HG03575 (cell line): ENCODE results near the gene KMT5C.

Experiments used
- ATAC-seq: cut with Tn5 transposase; IDR thresholded peaks from one replicate; pipeline ENCODE4 v1.9.1; 2021; ENCODE audit not compliant: unreplicated experiment, insufficient number of reproducible peaks, low FRiP score; ENCODE audit errors: extremely low read depth

KMT5C gene

GRCh38 chr19:55339105-55339888, at the start of gene KMT5C:
Gene KMT5C (plus strand): TSS chr19:55339876. CDS start chr19:55341937, 2,061 bp downstream.
- peak; percentile 78 for ATAC-seq

DNA sequence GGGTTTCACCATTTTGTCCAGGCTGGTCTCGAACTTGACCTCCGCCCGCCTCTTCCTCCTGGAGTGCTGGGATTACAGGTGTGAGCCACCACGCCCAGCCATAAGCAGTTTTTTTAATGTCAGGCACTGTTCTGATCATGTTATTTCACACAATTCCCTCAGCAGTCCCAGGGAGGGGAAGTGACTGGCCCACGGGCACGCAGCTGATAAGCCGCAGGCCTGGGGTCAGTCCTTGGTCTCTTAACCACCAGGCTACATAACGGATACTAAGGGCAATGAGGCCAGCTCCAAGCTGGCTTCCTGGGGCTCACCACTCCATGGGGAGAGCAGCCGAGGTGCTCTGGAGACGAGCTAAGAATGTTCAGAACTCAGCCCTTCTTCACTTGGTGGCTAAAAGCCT, 42.4 kb upstream of the KMT5C start:
- no peak for ATAC-seq

GRCh38 chr19:55299991-55300390, 39.7 kb upstream of the KMT5C start:
- no peak for ATAC-seq

DNA sequence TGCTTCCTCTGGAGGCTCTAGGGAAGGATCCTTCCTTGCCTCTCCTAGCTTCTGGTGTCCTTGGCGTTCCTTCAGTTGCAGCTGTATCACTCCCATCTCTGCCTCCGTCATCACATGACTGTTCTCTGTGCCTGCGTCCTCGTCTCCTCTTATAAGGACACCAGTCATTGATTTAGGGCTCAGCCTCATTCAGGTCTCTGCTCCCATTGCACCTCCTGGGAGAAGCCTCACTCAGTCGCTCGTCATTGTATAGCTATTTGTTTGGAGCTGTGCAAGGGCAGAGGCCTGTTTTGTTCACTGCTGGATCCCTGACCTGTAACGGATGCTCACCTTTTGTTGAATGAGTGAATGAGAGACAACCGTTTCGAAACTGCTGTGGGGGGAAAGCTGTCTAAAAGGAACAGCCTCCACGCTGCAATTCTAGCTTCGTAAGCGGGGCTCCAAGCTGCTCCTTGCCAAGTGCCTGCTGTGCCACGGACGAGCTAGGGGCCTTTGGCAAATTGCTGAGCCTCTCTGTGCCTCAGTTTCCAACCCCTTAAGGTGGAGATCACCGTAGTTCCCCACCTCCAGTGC, 38.7 kb upstream of the KMT5C start:
- no peak for ATAC-seq

DNA sequence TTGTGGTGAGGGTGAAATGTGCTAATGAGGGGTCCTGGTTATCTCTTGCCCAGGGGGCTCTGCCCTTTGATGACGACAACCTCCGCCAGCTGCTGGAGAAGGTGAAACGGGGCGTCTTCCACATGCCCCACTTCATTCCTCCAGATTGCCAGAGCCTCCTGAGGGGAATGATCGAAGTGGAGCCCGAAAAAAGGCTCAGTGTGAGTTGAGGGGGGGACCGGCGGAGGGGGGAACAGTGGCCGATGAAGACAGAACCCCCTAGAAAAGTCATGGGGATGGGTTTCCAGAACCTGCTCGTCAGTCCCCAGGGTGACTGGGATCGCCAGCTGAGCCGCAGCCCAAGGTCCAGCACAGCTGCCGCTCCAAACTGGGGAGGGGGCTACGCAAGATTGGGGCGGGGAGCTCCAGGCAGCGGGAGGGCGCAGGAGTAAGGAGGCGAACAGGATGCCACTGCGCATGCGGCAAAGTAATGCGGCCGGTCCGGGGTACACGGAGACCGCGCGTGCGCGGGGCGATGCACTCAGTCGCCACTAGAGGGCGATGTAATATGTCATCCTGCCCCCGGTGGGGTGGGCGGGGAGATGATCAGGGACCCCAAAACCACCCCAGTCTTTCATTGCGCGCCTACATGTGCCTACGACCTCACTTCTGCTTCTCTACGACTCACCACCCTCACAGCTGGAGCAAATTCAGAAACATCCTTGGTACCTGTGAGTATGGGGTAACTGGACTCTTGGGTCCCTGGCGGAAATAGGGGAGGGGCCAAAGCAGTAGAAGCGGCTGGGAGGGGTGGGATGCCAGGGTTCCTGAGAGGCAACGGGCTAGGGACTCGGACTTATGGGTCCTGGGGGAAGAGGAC, 38.0 kb upstream of the KMT5C start:
- ATAC-seq, result no peak

GRCh38 chr19:55302318-55302703, 37.4 kb upstream of the KMT5C start:
- no peak for ATAC-seq

- no peak for ATAC-seq
Measured at GRCh38 chr19:55303477-55303876, 36.2 kb upstream of the KMT5C start.

DNA sequence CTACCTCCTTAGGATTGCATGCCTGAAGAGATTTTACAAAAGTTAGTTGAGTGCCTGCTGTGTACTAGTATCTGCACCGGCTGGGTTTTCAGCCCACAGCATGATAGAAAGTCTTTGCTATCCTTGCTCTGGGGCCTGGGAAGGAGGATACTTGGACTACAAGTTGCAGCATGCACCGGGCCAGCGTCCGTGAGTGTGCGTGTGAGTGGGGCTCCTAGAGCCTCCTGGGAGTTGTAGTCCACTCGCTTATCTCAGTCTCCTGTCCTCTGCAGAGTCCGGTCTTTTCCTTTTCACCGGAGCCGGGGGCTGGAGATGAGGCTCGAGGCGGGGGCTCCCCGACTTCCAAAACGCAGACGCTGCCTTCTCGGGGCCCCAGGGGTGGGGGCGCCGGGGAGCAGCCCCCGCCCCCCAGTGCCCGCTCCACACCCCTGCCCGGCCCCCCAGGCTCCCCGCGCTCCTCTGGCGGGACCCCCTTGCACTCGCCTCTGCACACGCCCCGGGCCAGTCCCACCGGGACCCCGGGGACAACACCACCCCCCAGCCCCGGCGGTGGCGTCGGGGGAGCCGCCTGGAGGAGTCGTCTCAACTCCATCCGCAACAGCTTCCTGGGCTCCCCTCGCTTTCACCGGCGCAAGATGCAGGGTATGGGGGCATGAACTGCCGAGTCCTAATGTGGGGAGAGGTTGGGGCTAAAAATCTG, 35.2 kb upstream of the KMT5C start:
- ATAC-seq, result no peak

GRCh38 chr19:55304980-55305379, 34.7 kb upstream of the KMT5C start:
- ATAC-seq, result no peak

DNA sequence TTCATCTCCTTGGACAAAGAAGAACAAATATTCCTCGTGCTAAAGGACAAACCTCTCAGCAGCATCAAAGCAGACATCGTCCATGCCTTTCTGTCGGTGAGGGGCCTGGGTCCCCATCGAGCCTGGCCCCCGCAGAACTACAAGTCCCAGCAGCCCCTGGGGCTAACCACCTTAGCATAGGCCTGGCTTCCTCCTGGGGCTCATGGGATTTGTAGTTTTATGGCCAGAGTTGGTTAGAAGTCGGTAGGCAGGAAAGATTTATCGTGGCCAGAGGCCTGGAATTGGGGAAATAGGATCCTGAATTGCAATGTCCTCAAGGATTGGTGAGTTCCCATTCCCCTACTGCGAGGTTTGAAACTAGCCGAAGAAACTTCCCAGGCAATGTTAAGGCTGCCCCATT, 34.2 kb upstream of the KMT5C start:
- ATAC-seq, result no peak

- ATAC-seq, result no peak
Measured at GRCh38 chr19:55305983-55306562, 33.6 kb upstream of the KMT5C start.

DNA sequence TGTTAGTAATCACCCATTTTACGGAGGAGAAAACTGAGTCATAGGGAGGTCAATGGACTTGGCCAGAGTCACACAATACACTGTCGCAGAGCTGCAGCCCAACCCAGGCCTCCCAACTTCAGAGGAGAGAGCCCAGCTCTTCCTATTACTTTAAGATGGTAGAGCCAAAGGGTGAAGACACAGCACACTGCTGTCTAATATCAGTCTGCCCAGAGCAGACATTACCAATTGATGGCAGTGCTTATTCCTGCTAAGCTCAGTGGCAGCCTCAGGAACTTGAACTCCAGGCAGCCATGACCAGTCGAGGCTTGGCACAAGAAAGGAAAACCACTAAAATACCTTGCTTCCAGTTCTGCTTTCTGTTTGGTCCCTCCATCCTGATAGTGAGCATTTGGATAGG, 33.0 kb upstream of the KMT5C start:
- ATAC-seq, result no peak

DNA sequence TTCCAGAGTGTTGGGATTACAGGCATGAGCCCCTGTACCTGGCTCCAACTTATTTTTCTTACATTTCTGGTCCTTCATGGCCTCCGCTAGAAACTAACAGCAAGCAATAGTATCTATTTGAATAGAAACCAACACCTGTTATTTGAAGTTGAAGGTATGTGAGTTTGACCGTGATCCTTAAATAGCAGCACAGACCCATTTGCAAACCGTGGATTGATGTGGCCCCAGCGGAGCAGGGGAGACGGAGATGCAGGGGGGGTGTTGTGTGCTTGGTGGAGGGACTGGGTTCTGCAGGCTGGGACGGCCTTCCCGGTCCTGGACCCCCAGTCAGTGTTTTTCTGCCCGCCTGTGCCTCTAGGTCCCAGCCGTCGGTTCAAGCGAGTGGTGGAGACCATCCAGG, 31.4 kb upstream of the KMT5C start:
- no peak for ATAC-seq

GRCh38 chr19:55309448-55309847, 30.2 kb upstream of the KMT5C start:
- ATAC-seq, result no peak

DNA sequence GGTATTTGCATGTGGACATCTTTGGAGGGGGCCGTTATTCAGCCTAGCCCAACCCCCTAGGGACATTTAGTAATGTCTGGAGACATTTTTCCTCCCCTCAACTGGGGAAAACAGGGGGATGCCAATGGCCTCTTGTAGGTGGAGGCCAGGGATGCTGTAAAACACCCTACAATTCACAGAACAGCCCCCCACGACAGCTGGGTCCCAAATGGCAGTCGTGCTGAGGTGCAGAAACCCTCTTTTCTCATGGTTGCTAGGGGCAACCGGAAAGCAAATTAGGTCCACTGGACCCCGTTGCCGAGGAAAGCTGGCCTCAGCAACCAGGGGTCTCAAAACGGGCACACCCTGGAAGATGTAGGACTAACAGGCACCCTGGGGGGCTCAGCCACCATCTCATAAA, 29.2 kb upstream of the KMT5C start:
- ATAC-seq, result no peak

DNA sequence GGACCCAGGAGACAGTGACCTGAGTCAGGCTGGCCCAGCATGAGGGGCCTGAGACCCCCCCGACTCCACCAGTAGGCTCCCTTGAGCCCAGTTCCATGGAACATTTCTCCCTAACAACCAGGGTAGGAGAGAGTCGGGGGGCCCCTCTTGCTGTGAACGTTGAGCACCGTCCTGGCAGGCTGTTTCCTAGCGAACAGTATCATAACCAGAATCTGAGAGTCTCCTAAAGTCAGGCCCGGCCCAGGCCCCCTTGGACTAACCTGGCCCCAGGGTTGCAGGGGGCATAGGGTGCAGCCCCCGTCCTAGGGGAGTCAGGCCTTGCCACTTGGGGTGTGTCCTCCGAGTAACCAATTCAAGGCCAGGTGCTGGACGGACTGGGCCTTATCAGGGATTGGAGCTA, 28.3 kb upstream of the KMT5C start:
- ATAC-seq, result no peak

- no peak for ATAC-seq
Measured at GRCh38 chr19:55311797-55312196, 27.9 kb upstream of the KMT5C start.

DNA sequence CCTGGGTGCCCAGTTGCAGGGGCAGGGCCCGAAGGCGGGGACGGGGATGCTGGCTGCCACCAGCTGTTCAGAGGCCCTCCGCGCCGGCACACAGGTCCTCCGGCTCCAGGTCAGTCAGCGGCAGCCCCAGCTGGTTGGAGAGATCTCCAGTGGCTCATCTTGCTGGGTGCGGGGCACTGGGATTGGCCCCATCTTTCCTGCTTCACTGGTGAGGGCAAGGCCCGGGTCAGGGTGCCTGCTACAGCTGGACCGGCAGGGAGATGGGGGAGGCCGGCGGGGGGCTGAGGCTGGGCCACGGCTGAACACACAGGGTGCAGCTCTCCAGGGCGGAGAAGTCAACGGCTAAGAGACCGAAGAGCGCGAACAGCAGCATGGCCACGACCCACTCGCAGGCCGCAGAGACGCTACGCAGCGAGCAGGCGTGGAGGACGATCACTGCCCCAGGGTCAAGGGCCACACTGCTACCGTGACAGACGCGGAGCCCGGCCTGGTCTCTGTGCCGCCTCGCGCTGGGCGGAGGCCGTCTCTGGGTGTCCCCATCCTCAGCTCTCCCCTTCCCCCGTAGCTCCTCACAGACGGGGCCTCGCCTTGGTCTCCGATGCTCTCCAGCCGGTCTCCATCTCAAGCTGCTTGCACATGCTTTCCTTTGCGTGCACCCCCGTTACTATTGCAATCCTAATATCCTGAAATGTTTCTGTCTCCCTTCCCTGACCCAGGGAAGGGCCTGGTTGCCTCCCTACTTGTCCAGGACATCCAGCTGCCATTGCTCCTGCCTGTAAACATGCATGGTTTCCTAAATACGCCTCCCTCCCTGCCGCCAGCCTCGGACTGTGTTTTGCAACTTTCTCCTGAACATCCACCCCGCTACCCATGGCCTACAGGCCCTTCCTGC, 26.8 kb upstream of the KMT5C start:
- no peak for ATAC-seq
